H1 (cell line): ENCODE measurements around the gene GMFB. TPM values are rescaled to one million over a fixed set of nuclear protein-coding genes. Genes with fewer than 3 reads are reported as not detected.

Experiments used
- CTCF ChIA-PET: fragments of 300-600 bp; sonication (Branson Sonifier 250); formaldehyde crosslinking; loops from one replicate; lab custom pipeline; 2021; ENCODE audit not compliant: partially characterized antibody; lab: Charles Lee
- POLR2A ChIA-PET: fragments of 300-600 bp; sonication (Branson Sonifier 250); formaldehyde crosslinking; loops from one replicate; lab custom pipeline; 2021; ENCODE audit warnings: inconsistent platforms; ENCODE audit not compliant: partially characterized antibody; lab: Charles Lee
- DNase-seq, 2 experiments: peaks; one replicate each; pipeline versions ENCODE4 v3.0.0 to v3.0.0-alpha.2; 2010 to 2022; ENCODE audit warnings: low spot score in 2 of 2, low read depth in 1 of 2, mixed read lengths in 1 of 2
- FAIRE-seq: peaks from 2 replicates; lab custom pipeline; 2011; peaks lifted over from hg19 to GRCh38; lab: Jason Lieb, UNC
- H2AFZ ChIP-seq: 2 replicates; pipeline ENCODE4 v1.8.1; 2012; ENCODE audit warnings: low read length, inconsistent platforms
- H2AK5ac ChIP-seq: 2 replicates; pipeline ENCODE4 v1.6.1; 2013; ENCODE audit warnings: low read depth, low read length
- H2BK120ac ChIP-seq: replicated peaks from 2 replicates; pipeline ENCODE3; 2013; ENCODE audit warnings: low read depth, low read length, inconsistent platforms
- H2BK12ac ChIP-seq: 2 replicates; pipeline ENCODE4 v1.6.1; 2013; ENCODE audit warnings: low read depth, low read length
- H2BK15ac ChIP-seq: 2 replicates; pipeline ENCODE4 v1.6.1; 2013; ENCODE audit warnings: low read length
- H2BK20ac ChIP-seq: 2 replicates; pipeline ENCODE4 v1.6.1; 2013; ENCODE audit warnings: low read length
- H2BK5ac ChIP-seq: 2 replicates; pipeline ENCODE4 v1.6.1; 2013; ENCODE audit warnings: low read depth, low read length
- H3K14ac ChIP-seq: 2 replicates; pipeline ENCODE4 v1.6.1; 2013; ENCODE audit warnings: inconsistent platforms; ENCODE audit not compliant: insufficient read length
- H3K18ac ChIP-seq: 2 replicates; pipeline ENCODE4 v1.6.1; 2013; ENCODE audit warnings: low read length; ENCODE audit errors: extremely low read depth
- H3K23ac ChIP-seq: 2 replicates; pipeline ENCODE4 v1.6.1; 2013; ENCODE audit warnings: inconsistent platforms; ENCODE audit not compliant: insufficient read length
- H3K23me2 ChIP-seq: 2 replicates; pipeline ENCODE4 v1.6.1; 2013; ENCODE audit warnings: low read depth, low read length
- H3K27ac ChIP-seq: 2 replicates; pipeline ENCODE4 v1.6.1; 2011; ENCODE audit warnings: low read depth, low read length, inconsistent platforms
- H3K27me3 ChIP-seq, 4 experiments: replicated peaks in 1 of 4; 1 replicate in 1 of 4; 2 replicates in 3 of 4; pipeline versions ENCODE4 v1.6.1 to v1.8.1; 2011 to 2013; ENCODE audit warnings: low read length in 3 of 4, mild to moderate bottlenecking in 3 of 4, inconsistent platforms in 2 of 4, mixed read lengths in 2 of 4, moderate library complexity in 1 of 4; ENCODE audit not compliant: control insufficient read depth in 3 of 4, insufficient read depth in 3 of 4; ENCODE audit errors: extremely low read depth in 1 of 4
- H3K36me3 ChIP-seq, 4 experiments: 2 replicates each; pipeline versions ENCODE4 v1.6.1 to v1.8.1; 2011 to 2013; ENCODE audit warnings: mild to moderate bottlenecking in 4 of 4, low read length in 3 of 4, moderate library complexity in 2 of 4, control low read depth in 1 of 4, inconsistent platforms in 1 of 4; ENCODE audit not compliant: insufficient read depth in 4 of 4, control insufficient read depth in 2 of 4
- H3K4ac ChIP-seq: replicated peaks from 2 replicates; pipeline ENCODE3; 2013; ENCODE audit warnings: low read length, low read depth, mixed read lengths, inconsistent platforms; ENCODE audit not compliant: insufficient read length
- H3K4me1 ChIP-seq, 4 experiments: replicated peaks in 1 of 4; 1 replicate in 1 of 4; 2 replicates in 3 of 4; pipeline versions ENCODE4 v1.6.1 to v1.8.1; 2011 to 2013; ENCODE audit warnings: low read length in 3 of 4, inconsistent platforms in 2 of 4, mixed read lengths in 1 of 4; ENCODE audit not compliant: insufficient read depth in 4 of 4, control insufficient read depth in 3 of 4
- H3K4me2 ChIP-seq, 2 experiments: 2 replicates each; pipeline versions ENCODE4 v1.6.1 to v1.8.1; 2011 to 2013; ENCODE audit warnings: low read depth in 2 of 2, low read length in 2 of 2, control low read depth in 1 of 2, inconsistent platforms in 1 of 2, mild to moderate bottlenecking in 1 of 2; ENCODE audit not compliant: insufficient read depth in 1 of 2
- H3K4me3 ChIP-seq, 4 experiments: fragments of 200-600, 300-600 bp in 1 of 4; sonication (generic), shearing (Covaris generic), sonication (Bioruptor Twin) in 1 of 4; 2 replicates each; pipeline versions ENCODE4 v1.5.1 to v1.8.1; 2011 to 2016; ENCODE audit warnings: low read length in 4 of 4, low read depth in 3 of 4, control low read depth in 2 of 4, inconsistent platforms in 2 of 4, mild to moderate bottlenecking in 2 of 4, mixed read lengths in 1 of 4, moderate library complexity in 1 of 4; ENCODE audit not compliant: insufficient read depth in 2 of 4; ENCODE audit errors: extremely low read depth in 1 of 4
- H3K56ac ChIP-seq: replicated peaks from 2 replicates; pipeline ENCODE3; 2013; ENCODE audit warnings: low read depth, mild to moderate bottlenecking, mixed read lengths, low read length, inconsistent platforms; ENCODE audit not compliant: insufficient read length
- H3K79me1 ChIP-seq: 2 replicates; pipeline ENCODE4 v1.6.1; 2013; ENCODE audit warnings: low read depth, low read length, control low read depth
- H3K79me2 ChIP-seq, 2 experiments: 2 replicates each; pipeline versions ENCODE4 v1.6.1 to v1.8.1; 2012 to 2013; ENCODE audit warnings: low read length in 2 of 2, mild to moderate bottlenecking in 2 of 2, inconsistent platforms in 1 of 2; ENCODE audit not compliant: insufficient read depth in 2 of 2, control insufficient read depth in 1 of 2
- H3K9ac ChIP-seq, 4 experiments: replicated peaks in 1 of 4; 1 replicate in 1 of 4; 2 replicates in 3 of 4; pipeline versions ENCODE4 v1.6.1 to v1.8.1; 2011 to 2013; ENCODE audit warnings: low read depth in 3 of 4, low read length in 3 of 4, control low read depth in 2 of 4, mild to moderate bottlenecking in 2 of 4, moderate library complexity in 2 of 4, inconsistent platforms in 1 of 4; ENCODE audit errors: extremely low read depth in 1 of 4
- H3K9me3 ChIP-seq, 2 experiments: 2 replicates each; pipeline versions ENCODE4 v1.6.1 to v1.8.1; 2012 to 2013; ENCODE audit warnings: mild to moderate bottlenecking in 2 of 2, moderate library complexity in 2 of 2, control low read depth in 1 of 2, inconsistent platforms in 1 of 2, low read depth in 1 of 2, low read length in 1 of 2, mixed read lengths in 1 of 2; ENCODE audit not compliant: insufficient read depth in 2 of 2
- H4K20me1 ChIP-seq, 2 experiments: replicated peaks in 1 of 2; 2 replicates each; pipeline versions ENCODE3 to v1.8.1; 2011 to 2013; ENCODE audit warnings: inconsistent platforms in 2 of 2, low read length in 2 of 2, mild to moderate bottlenecking in 1 of 2; ENCODE audit not compliant: insufficient read depth in 2 of 2, control insufficient read depth in 1 of 2
- H4K5ac ChIP-seq: 2 replicates; pipeline ENCODE4 v1.6.1; 2013; ENCODE audit warnings: low read length, low read depth, mixed read lengths, inconsistent platforms; ENCODE audit not compliant: insufficient read length
- H4K8ac ChIP-seq: 2 replicates; pipeline ENCODE4 v1.8.0; 2013; ENCODE audit warnings: mild to moderate bottlenecking, moderate library complexity, low read length, inconsistent platforms; ENCODE audit not compliant: insufficient read depth; ENCODE audit errors: extremely low read depth
- H4K91ac ChIP-seq: replicated peaks from 2 replicates; pipeline ENCODE3; 2013; ENCODE audit warnings: low read length, mixed read lengths, inconsistent platforms; ENCODE audit not compliant: insufficient read length
- CBX8 ChIP-seq: fragments of 300-800, 300-1000 bp; sonication (generic); IDR thresholded peaks from 2 replicates; pipeline ENCODE4 v1.7.1; 2016; ENCODE audit warnings: low read depth, low read length, borderline replicate concordance
- CTCF ChIP-seq, 3 experiments: IDR thresholded peaks; 1 replicate in 2 of 3; 2 replicates in 1 of 3; pipeline versions ENCODE4 v1.5.1 to v1.6.1; 2011; ENCODE audit warnings: low read length in 3 of 3, mild to moderate bottlenecking in 3 of 3, inconsistent platforms in 2 of 3, low read depth in 1 of 3, moderate library complexity in 1 of 3; ENCODE audit not compliant: insufficient read depth in 1 of 3; ENCODE audit errors: control extremely low read depth in 1 of 3
- MAFK ChIP-seq: IDR thresholded peaks from 2 replicates; pipeline ENCODE4 v1.6.1; 2012; ENCODE audit warnings: low read depth, mild to moderate bottlenecking, improper control_type of control experiment, low read length
- NANOG ChIP-seq: IDR thresholded peaks from 2 replicates; pipeline ENCODE4 v1.6.1; 2011; ENCODE audit warnings: low read length, low read depth, mild to moderate bottlenecking, inconsistent platforms; ENCODE audit not compliant: insufficient read depth, poor library complexity, severe bottlenecking
- POLR2AphosphoS5 ChIP-seq: IDR thresholded peaks from 2 replicates; pipeline ENCODE4 v1.6.1; 2011; ENCODE audit warnings: low read depth, low read length
- RFX5 ChIP-seq: IDR thresholded peaks from 2 replicates; pipeline ENCODE4 v1.6.1; 2011; ENCODE audit warnings: low read depth, low read length, improper control_type of control experiment, borderline replicate concordance
- WGBS, 2 experiments: shearing (Covaris generic) in 1 of 2; methylation state at CpG; one replicate each; pipeline versions ENCODE4 v1.1.6 to v1.1.7; 2013 to 2015; ENCODE audit warnings: low lambda C conversion rate in 2 of 2, mixed read lengths in 2 of 2, inconsistent platforms in 1 of 2, low coverage in 1 of 2, missing lambda C conversion rate in 1 of 2; ENCODE audit not compliant: insufficient replicate concordance in 2 of 2, insufficient coverage in 1 of 2, insufficient read length in 1 of 2; ENCODE audit errors: extremely low coverage in 1 of 2, missing lambda C conversion rate in 1 of 2; 5-methylcytosine and 5-hydroxymethylcytosine counted together
- polyA plus RNA-seq, 7 experiments: library from polyadenylated mRNA; depleted of rRNA in 3 of 7; stranded (reverse) in 5 of 7; unstranded in 2 of 7; fragments of >200 nt in 5 of 7; fragments of 200-250 nt in 2 of 7; gene quantifications; 1 replicate in 5 of 7; 2 replicates in 1 of 7; 4 replicates in 1 of 7; pipeline versions ENCODE4 v1.2.1 to v1.2.3, GENCODE V29; 2011 to 2013; ENCODE audit warnings: missing spikeins in 2 of 7, mixed read lengths in 2 of 7
- total RNA-seq: library from RNA; stranded (reverse); fragmentation: NEBNext Ultra II Directional; extraction: Animal tissue kit (Norgen Biotek cat#: 25700); gene quantifications from 2 replicates; pipeline ENCODE4 v1.2.1, GENCODE V29; 2021

Gene GMFB
- total and polyA plus RNA-seq, 2 of the 8 experiments (the other 6 are each of a cell fraction or from before 2014, with no cell fraction given) = 17.9 to 77.3 TPM

DNA sequence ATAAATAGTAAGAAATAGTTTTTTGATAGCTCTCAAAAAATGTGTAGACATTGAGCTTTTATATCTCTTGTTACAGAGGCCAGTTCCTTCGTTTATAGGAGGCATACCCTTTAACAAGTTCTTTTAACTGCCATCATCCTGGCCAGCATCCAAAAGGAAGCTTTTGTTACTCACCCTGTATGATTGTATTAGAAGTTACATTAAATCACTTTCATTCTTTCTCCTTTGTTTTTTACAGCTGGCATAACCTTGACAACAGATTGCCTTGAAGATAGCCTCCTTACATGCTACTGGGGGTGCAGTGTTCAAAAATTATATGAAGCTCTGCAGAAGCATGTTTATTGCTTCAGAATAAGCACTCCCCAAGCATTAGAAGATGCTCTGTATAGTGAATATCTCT, 41.0 kb upstream of the GMFB start:
- H3K18ac ChIP-seq = no peak overlapping the region
- no peak overlapping the region for H2BK20ac ChIP-seq
- H2BK120ac ChIP-seq = no peak overlapping the region
- H2AK5ac ChIP-seq = no peak overlapping the region
- DNase-seq (no peak), FAIRE-seq (no peak)
- H4K5ac ChIP-seq = no peak overlapping the region
- no peaks in the 10 kb centered on the region for H3K27me3 ChIP-seq
- H3K4ac ChIP-seq = no peak overlapping the region
- H3K36me3 ChIP-seq = peaks cover 0 to 11% (median 2%) of the 10 kb centered on the region in 4 experiments; a peak in 3 of 8 replicates
- no peaks in the 10 kb centered on the region for H3K9me3 ChIP-seq
- no peaks in the 10 kb centered on the region for H3K79me1 ChIP-seq
- H3K4me2 ChIP-seq = no peak overlapping the region
- TF ChIP-seq CBX8 (no peak), RFX5 (no peak), NANOG (no peak), MAFK (no peak), CTCF (IDR thresholded peaks at IDR 0.05; ENCODE audit: control extremely low read depth in 1 of 3, insufficient read depth in 1 of 3, low read depth in 1 of 3, low read length in 3 of 3) (no peak), POLR2AphosphoS5 (no peak)
- H3K4me3 ChIP-seq = no peak overlapping the region
- H3K23me2 ChIP-seq = no peaks in the 10 kb centered on the region
- H3K9ac ChIP-seq = no peak overlapping the region
- no peaks in the 10 kb centered on the region for H4K20me1 ChIP-seq
- H4K8ac ChIP-seq = no peak overlapping the region
- no peak overlapping the region for H3K27ac ChIP-seq
- H3K79me2 ChIP-seq = no peaks in the 10 kb centered on the region
- CTCF ChIA-PET = interaction anchor here (0.7 to 1.3 kb wide), 4 partner anchors 13 to 284 kb away, joined by 3 to 5 read pairs (median 4); no protein-coding TSS in a partner anchor
- H4K91ac ChIP-seq = no peak overlapping the region
- H3K56ac ChIP-seq = no peak overlapping the region
- H2BK5ac ChIP-seq = no peak overlapping the region
- no peak overlapping the region for H2BK15ac ChIP-seq
- H2BK12ac ChIP-seq = no peak overlapping the region
- H3K4me1 ChIP-seq = peaks cover 0 to 3% (median 0%) of the 10 kb centered on the region in 4 experiments; a peak in 1 of 7 replicates
- H2AFZ ChIP-seq = no peak overlapping the region
- WGBS, 2 experiments = 63% methylated on average over 1 of the region's 1 CpG; no CpG with 5 or more reads in 1 of the 2 experiments
- POLR2A ChIA-PET = interaction anchor here (0.7 kb wide), 1 partner anchor 19 kb away, joined by 3 read pairs; no protein-coding TSS in a partner anchor
- H3K14ac ChIP-seq = no peak overlapping the region
- no peak overlapping the region for H3K23ac ChIP-seq
